ENCODE measurements around the gene CDKL1.

Gene CDKL1

DNA sequence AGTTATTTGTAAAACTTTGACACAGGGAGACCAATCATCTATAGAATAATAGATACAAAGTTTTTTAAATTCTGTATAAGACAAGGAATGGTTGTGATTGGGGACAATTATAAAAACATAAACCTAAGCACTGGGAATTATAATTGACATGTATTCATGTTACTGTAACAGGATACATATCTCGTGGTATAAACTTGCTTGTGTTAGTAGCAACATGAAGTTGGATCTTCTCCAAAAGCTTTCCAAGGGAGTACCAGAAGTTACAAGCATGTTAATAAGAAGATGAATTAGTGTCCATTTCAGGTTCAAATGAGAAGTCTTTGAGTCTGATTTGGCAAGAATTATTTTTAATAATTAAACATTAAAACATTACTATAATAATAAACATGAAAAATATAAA lies 42.2 kb downstream of the CDKL1 start:
- TF ChIP-seq, protein P1, sequence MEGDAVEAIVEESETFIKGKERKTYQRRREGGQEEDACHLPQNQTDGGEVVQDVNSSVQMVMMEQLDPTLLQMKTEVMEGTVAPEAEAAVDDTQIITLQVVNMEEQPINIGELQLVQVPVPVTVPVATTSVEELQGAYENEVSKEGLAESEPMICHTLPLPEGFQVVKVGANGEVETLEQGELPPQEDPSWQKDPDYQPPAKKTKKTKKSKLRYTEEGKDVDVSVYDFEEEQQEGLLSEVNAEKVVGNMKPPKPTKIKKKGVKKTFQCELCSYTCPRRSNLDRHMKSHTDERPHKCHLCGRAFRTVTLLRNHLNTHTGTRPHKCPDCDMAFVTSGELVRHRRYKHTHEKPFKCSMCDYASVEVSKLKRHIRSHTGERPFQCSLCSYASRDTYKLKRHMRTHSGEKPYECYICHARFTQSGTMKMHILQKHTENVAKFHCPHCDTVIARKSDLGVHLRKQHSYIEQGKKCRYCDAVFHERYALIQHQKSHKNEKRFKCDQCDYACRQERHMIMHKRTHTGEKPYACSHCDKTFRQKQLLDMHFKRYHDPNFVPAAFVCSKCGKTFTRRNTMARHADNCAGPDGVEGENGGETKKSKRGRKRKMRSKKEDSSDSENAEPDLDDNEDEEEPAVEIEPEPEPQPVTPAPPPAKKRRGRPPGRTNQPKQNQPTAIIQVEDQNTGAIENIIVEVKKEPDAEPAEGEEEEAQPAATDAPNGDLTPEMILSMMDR (IDR thresholded peaks at IDR 0.05; ENCODE audit: low read depth, low read length), result no peak
- in situ Hi-C loops (cut with HindIII; ENCODE audit: low sequenced_read_pairs), result no loop called here
- no peak overlapping the region for H3K4me3 ChIP-seq (ENCODE audit: low read depth, low read length)
- no peak for DNase-seq (ENCODE audit: low read depth, low spot score)

DNA sequence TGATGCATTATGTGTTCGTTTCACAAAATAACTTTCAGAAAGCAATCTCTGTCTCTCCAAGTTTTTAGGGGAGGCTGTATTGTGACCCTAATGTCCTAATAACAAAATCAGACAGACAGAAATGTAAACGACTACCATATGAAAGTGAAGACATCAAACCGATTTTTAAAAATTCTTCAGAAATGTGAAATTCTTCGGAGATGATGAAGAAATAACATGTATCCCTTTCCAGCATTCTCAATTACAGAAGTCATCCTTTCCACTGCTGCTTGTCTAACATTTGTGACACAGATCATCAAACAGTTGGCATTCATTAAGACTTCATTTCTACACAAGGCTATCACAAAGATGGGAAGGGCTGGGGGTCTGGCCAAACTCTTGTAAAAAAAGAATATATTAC lies 43.6 kb downstream of the CDKL1 start:
- no peak overlapping the region for H3K4me3 ChIP-seq (ENCODE audit: low read depth, low read length)
- in situ Hi-C loops (cut with HindIII; ENCODE audit: low sequenced_read_pairs), result no loop called here
- DNase-seq (ENCODE audit: low read depth, low spot score), result no peak
- TF ChIP-seq, protein P1 (IDR thresholded peaks at IDR 0.05; ENCODE audit: low read depth, low read length), result no peak

DNA sequence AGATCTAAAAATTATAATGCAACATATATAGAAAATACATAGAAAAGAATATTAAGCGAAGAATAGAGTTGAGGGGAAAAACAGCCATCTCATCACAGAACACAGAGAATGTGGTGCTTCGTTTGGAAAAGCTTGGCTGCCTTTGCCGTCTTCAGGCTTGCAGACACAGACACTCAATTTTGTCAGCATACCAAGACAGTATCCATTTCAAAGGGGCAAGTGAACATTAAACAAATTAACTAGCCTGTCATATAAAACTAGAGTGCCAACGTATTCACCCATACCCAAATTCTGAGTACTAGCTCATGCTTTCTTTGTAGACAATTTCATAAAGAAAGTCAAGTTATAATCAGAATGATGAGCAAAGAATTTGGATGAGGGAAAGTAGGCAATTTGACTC lies 44.1 kb downstream of the CDKL1 start:
- H3K4me3 ChIP-seq (ENCODE audit: low read depth, low read length), result no peak overlapping the region
- TF ChIP-seq, protein P1 (IDR thresholded peaks at IDR 0.05; ENCODE audit: low read depth, low read length), result no peak
- in situ Hi-C loops (cut with HindIII; ENCODE audit: low sequenced_read_pairs), result no loop called here
- DNase-seq (ENCODE audit: low read depth, low spot score), result no peak

DNA sequence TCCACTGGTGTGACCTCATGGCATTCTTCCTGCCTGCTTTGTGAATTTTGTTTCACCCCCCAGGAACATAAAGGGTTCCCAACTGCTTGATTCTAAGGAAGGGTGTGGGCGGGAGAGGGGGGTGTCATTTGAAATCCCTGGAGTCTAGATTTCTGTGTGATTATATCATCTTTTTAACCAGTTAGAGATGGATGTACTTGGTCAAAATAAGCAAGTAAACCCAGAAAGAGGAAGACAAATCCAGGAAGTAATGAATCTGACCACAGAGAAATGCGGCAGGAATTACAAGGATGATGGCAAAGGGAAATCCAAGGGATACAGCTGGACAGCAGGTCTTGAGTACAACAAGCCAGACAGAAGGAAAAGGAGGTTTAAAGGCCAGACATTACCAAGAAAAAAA lies 45.7 kb downstream of the CDKL1 start:
- DNase-seq (ENCODE audit: low read depth, low spot score), result peak; percentile 31
- no peak overlapping the region for H3K4me3 ChIP-seq (ENCODE audit: low read depth, low read length)
- in situ Hi-C loops (cut with HindIII; ENCODE audit: low sequenced_read_pairs), result no loop called here
- TF ChIP-seq, protein P1 (IDR thresholded peaks at IDR 0.05; ENCODE audit: low read depth, low read length), result no peak

DNA sequence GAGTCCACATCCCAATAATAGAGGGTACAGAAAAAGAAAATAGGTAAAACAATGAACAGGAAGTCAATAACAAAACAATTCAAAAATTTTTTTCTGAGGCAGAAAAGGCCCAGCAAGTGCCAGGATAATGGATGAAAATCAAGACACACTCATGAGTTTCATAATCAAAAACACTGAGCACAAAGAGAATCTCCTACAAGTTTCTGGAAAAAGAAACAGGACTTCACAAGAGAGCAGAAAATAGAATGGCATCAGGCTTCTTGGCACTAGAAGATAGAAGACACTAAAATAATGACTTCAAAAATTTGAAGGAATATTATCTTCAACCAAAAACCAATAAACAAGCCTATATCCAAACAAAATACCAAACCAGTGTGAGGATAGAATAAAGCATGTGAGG lies 47.7 kb downstream of the CDKL1 start:
- TF ChIP-seq, protein P1 (IDR thresholded peaks at IDR 0.05; ENCODE audit: low read depth, low read length), result no peak
- no peak for DNase-seq (ENCODE audit: low read depth, low spot score)
- in situ Hi-C loops (cut with HindIII; ENCODE audit: low sequenced_read_pairs), result no loop called here
- H3K4me3 ChIP-seq (ENCODE audit: low read depth, low read length), result no peak overlapping the region

DNA sequence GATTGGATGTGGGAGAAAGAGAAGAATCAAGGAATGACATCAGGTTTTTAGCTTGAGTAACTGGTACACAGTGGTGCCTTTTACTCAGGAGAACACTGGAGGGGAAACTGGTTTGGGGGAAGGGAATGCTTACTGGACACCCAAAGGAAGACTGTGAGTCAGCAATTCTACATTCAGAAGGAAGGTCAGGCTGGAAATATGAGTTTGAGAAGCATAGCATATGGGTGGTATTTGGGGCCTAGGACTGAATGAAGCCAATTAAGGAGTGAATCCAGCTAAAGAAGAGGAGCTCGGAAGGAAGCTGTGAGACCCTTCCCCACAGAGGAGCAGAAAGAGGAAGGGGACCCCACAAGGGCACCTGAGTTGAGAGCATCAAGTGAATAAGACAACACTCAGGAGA lies 49.2 kb downstream of the CDKL1 start:
- TF ChIP-seq, protein P1 (IDR thresholded peaks at IDR 0.05; ENCODE audit: low read depth, low read length), result no peak
- in situ Hi-C loops (cut with HindIII; ENCODE audit: low sequenced_read_pairs), result no loop called here
- DNase-seq (ENCODE audit: low read depth, low spot score), result peak; percentile 50
- no peak overlapping the region for H3K4me3 ChIP-seq (ENCODE audit: low read depth, low read length)

DNA sequence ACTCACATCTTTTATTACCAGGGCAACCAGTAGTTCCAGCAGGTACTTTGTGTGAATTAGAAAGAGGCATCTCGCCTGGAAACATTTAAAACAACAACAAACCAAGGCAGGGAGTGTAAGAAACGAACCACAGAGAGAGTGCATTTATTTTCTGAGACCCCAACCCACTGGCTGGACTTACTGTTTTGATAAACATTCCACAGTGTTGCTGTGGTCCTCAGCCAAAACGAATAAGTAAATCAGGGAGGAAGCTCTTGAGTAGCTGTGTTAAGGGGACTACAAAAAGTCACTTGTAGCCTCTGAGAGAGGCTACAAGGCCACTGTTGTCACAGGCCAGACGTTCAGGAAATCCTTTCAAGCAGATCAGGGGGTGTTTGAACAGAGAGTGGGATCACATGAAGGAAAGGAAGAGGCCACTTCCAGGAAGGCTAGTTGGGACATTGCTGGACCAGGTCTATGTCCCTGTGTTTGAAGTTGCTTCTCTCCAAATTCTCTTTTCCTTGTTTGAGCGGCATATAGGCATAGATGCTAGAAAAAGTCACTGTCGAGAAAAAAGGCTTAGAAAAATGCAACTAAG lies 50.7 kb downstream of the CDKL1 start:
- TF ChIP-seq, protein P1 (IDR thresholded peaks at IDR 0.05; ENCODE audit: low read depth, low read length), result no peak
- no peak overlapping the region for H3K4me3 ChIP-seq (ENCODE audit: low read depth, low read length)
- in situ Hi-C loops (cut with HindIII; ENCODE audit: low sequenced_read_pairs), result no loop called here
- peak; percentile 25 for DNase-seq (ENCODE audit: low read depth, low spot score)
